H1 (cell line): ENCODE results near the gene PHTF1. TPM values are rescaled to one million over a fixed set of nuclear protein-coding genes. Genes with fewer than 3 reads are reported as not detected.

ENCODE experiments used
- SP1 ChIP-seq: IDR thresholded peaks from 2 replicates; pipeline ENCODE4 v1.6.1; 2011; ENCODE audit warnings: low read depth, low read length
- TAF7 ChIP-seq: optimal IDR thresholded peaks from 2 replicates; pipeline ENCODE3; 2011; ENCODE audit warnings: low read depth, mild to moderate bottlenecking, inconsistent platforms, low read length, moderate library complexity, borderline replicate concordance
- polyA plus RNA-seq, 7 experiments: library from polyadenylated mRNA; depleted of rRNA in 3 of 7; stranded (reverse) in 5 of 7; unstranded in 2 of 7; fragments of >200 nt in 5 of 7; fragments of 200-250 nt in 2 of 7; gene quantifications; 1 replicate in 5 of 7; 2 replicates in 1 of 7; 4 replicates in 1 of 7; pipeline versions ENCODE4 v1.2.1 to v1.2.3, GENCODE V29; 2011 to 2013; ENCODE audit warnings: missing spikeins in 2 of 7, mixed read lengths in 2 of 7
- total RNA-seq: library from RNA; stranded (reverse); fragmentation: NEBNext Ultra II Directional; extraction: Animal tissue kit (Norgen Biotek cat#: 25700); gene quantifications from 2 replicates; pipeline ENCODE4 v1.2.1, GENCODE V29; 2021

PHTF1 gene
- total and polyA plus RNA-seq, 2 of the 8 experiments (the other 6 are each of a cell fraction or from before 2014, with no cell fraction given) = 9.1 to 26.9 TPM

GRCh38 chr1:113782406-113782805, 23.1 kb upstream of the PHTF1 start (continued):
- TF ChIP-seq TAF7 = no peak
- no peak for TF ChIP-seq SP1
